ENCODE results near the gene CCDC186. TPM values are rescaled to one million over a fixed set of nuclear protein-coding genes. Genes with fewer than 3 reads are reported as not detected.

Gene CCDC186
- total RNA-seq, 1 donor from 2014 or later = 33.1 TPM

- ATAC-seq = no peak
- no peak for TF ChIP-seq CTCF (IDR thresholded peaks at IDR 0.05)
- intact Hi-C loops (cut with DNase I) = no loop called here
- DNase-seq = no peak
- no peak overlapping the region for H3K27ac ChIP-seq
- no peaks in the 10 kb centered on the region for H3K27me3 ChIP-seq (ENCODE audit: low read depth)
- no peak overlapping the region for H3K4me3 ChIP-seq
- H3K9me3 ChIP-seq = no peaks in the 10 kb centered on the region
- H3K36me3 ChIP-seq = no peaks in the 10 kb centered on the region
- H3K4me1 ChIP-seq = no peaks in the 10 kb centered on the region
These were observed 38.1 kb upstream of the CCDC186 start for GRCh38 chr10:114212153-114212552.

- Histone ChIP-seq H3K9me3 (no peaks in the 10 kb centered on the region), H3K4me3 (no peak overlapping the region), H3K36me3 (no peaks in the 10 kb centered on the region), H3K27me3 (ENCODE audit: low read depth) (no peaks in the 10 kb centered on the region), H3K4me1 (no peaks in the 10 kb centered on the region), H3K27ac (no peak overlapping the region)
- ATAC-seq (no peak), DNase-seq (no peak)
- TF ChIP-seq CTCF (IDR thresholded peaks at IDR 0.05) = no peak
- intact Hi-C loops (cut with DNase I) = no loop called here
These were observed 34.3 kb upstream of the CCDC186 start for GRCh38 chr10:114208351-114208750.

- Histone ChIP-seq H3K4me1 (no peaks in the 10 kb centered on the region), H3K9me3 (no peaks in the 10 kb centered on the region), H3K36me3 (no peaks in the 10 kb centered on the region), H3K4me3 (no peak overlapping the region), H3K27me3 (ENCODE audit: low read depth) (no peaks in the 10 kb centered on the region), H3K27ac (no peak overlapping the region)
- ATAC-seq = no peak
- TF ChIP-seq CTCF (IDR thresholded peaks at IDR 0.05) = no peak
- no peak for DNase-seq
- intact Hi-C loops (cut with DNase I) = no loop called here
These were observed 33.3 kb upstream of the CCDC186 start for GRCh38 chr10:114207349-114207748.

- no peak for DNase-seq
- intact Hi-C loops (cut with DNase I) = no loop called here
- no peaks in the 10 kb centered on the region for H3K27me3 ChIP-seq (ENCODE audit: low read depth)
These were observed 32.9 kb upstream of the CCDC186 start for GRCh38 chr10:114206902-114207301.

GRCh38 chr10:114202812-114203211 is 28.8 kb upstream of the CCDC186 start:
- no peak for DNase-seq
- no peak for ATAC-seq

More at GRCh38 chr10:114206902-114207301, 32.9 kb upstream of the CCDC186 start:
- Histone ChIP-seq H3K27ac (no peak overlapping the region), H3K4me1 (no peaks in the 10 kb centered on the region), H3K36me3 (no peaks in the 10 kb centered on the region), H3K4me3 (no peak overlapping the region), H3K9me3 (no peaks in the 10 kb centered on the region)
- ATAC-seq = no peak
- no peak for TF ChIP-seq CTCF (IDR thresholded peaks at IDR 0.05)

More at GRCh38 chr10:114202812-114203211, 28.8 kb upstream of the CCDC186 start:
- H3K27ac ChIP-seq = no peak overlapping the region
- H3K27me3 ChIP-seq (ENCODE audit: low read depth) = no peaks in the 10 kb centered on the region
- intact Hi-C loops (cut with DNase I) = no loop called here
- no peak for TF ChIP-seq CTCF (IDR thresholded peaks at IDR 0.05)
- no peak overlapping the region for H3K4me3 ChIP-seq
- no peaks in the 10 kb centered on the region for H3K36me3 ChIP-seq
- no peaks in the 10 kb centered on the region for H3K4me1 ChIP-seq
- no peaks in the 10 kb centered on the region for H3K9me3 ChIP-seq

Data from lower lobe of right lung (tissue), 2 donors.